Liver (tissue), 9 donors: ENCODE data around the gene RGS1. TPM values are rescaled to one million over a fixed set of nuclear protein-coding genes. Genes with fewer than 3 reads are reported as not detected.

Experiments
- DNase-seq: peaks from one replicate; pipeline ENCODE4 v3.0.0-alpha.2; 2017; ENCODE audit warnings: low spot score
- H3K27ac ChIP-seq, 2 donors: one replicate each; pipeline ENCODE4 v1.7.0; 2013; ENCODE audit warnings: inconsistent platforms in 2 of 2, low read length in 2 of 2, control low read depth in 1 of 2, low read depth in 1 of 2, mild to moderate bottlenecking in 1 of 2
- H3K27me3 ChIP-seq, 4 donors: one replicate each; pipeline versions ENCODE4 v1.6.1 to v1.7.0; 2013; ENCODE audit warnings: low read length in 3 of 4, inconsistent platforms in 1 of 4, mild to moderate bottlenecking in 1 of 4, moderate library complexity in 1 of 4; ENCODE audit not compliant: control insufficient read depth in 4 of 4, insufficient read depth in 4 of 4
- H3K36me3 ChIP-seq, 4 donors: one replicate each; pipeline versions ENCODE4 v1.6.1 to v1.7.0; 2013; ENCODE audit warnings: low read length in 3 of 4, mild to moderate bottlenecking in 3 of 4, low read depth in 1 of 4, moderate library complexity in 1 of 4; ENCODE audit not compliant: control insufficient read depth in 4 of 4, insufficient read depth in 3 of 4
- H3K4me1 ChIP-seq, 4 donors: one replicate each; pipeline versions ENCODE4 v1.6.1 to v1.7.0; 2013; ENCODE audit warnings: low read length in 3 of 4, mild to moderate bottlenecking in 3 of 4, moderate library complexity in 1 of 4; ENCODE audit not compliant: control insufficient read depth in 4 of 4, insufficient read depth in 4 of 4
- H3K4me3 ChIP-seq, 3 donors: one replicate each; pipeline versions ENCODE4 v1.6.1 to v1.7.0; 2013; ENCODE audit warnings: low read length in 3 of 3, control low read depth in 1 of 3, low read depth in 1 of 3, mild to moderate bottlenecking in 1 of 3
- H3K9ac ChIP-seq, 2 donors: one replicate each; pipeline ENCODE4 v1.7.0; 2013; ENCODE audit warnings: low read length in 2 of 2, mild to moderate bottlenecking in 2 of 2, moderate library complexity in 2 of 2, control low read depth in 1 of 2, low read depth in 1 of 2
- H3K9me3 ChIP-seq, 4 donors: one replicate each; pipeline versions ENCODE4 v1.6.1 to v1.7.0; 2013; ENCODE audit warnings: low read length in 3 of 4; ENCODE audit not compliant: control insufficient read depth in 4 of 4
- CTCF ChIP-seq: fragments of 150-350 bp; IDR thresholded peaks from 2 replicates; pipeline ENCODE4 v1.5.1; 2017; ENCODE audit warnings: improper control_type of control experiment, low read depth, low read length; ENCODE audit not compliant: missing input control
- EGR1 ChIP-seq, 2 donors: IDR thresholded peaks; 2 replicates each; pipeline ENCODE4 v1.6.1; 2016 to 2018; ENCODE audit warnings: antibody characterized with exemption in 2 of 2, low read depth in 2 of 2
- FOXA1 ChIP-seq: IDR thresholded peaks from 2 replicates; pipeline ENCODE4 v1.6.1; 2016; ENCODE audit warnings: antibody characterized with exemption
- FOXA2 ChIP-seq: IDR thresholded peaks from 2 replicates; pipeline ENCODE4 v1.6.1; 2016; ENCODE audit warnings: antibody characterized with exemption
- GABPA ChIP-seq, 2 donors: IDR thresholded peaks in 1 of 2; conservative IDR thresholded peaks in 1 of 2; 2 replicates each; pipeline ENCODE4 v1.6.1; 2016; ENCODE audit warnings: antibody characterized with exemption in 2 of 2, mild to moderate bottlenecking in 1 of 2, moderate library complexity in 1 of 2
- HNF4A ChIP-seq, 2 donors: conservative IDR thresholded peaks; 2 replicates each; pipeline ENCODE4 v1.6.1; 2016; ENCODE audit warnings: antibody characterized with exemption in 2 of 2, mild to moderate bottlenecking in 2 of 2
- HNF4G ChIP-seq: IDR thresholded peaks from 2 replicates; pipeline ENCODE4 v1.6.1; 2016; ENCODE audit warnings: antibody characterized with exemption
- JUND ChIP-seq, 2 donors: IDR thresholded peaks; 2 replicates each; pipeline ENCODE4 v1.6.1; 2016; ENCODE audit warnings: antibody characterized with exemption in 2 of 2
- NR2F2 ChIP-seq: IDR thresholded peaks from 2 replicates; pipeline ENCODE4 v1.6.1; 2016; ENCODE audit warnings: antibody characterized with exemption
- RAD21 ChIP-seq, 2 donors: IDR thresholded peaks; 2 replicates each; pipeline ENCODE4 v1.6.1; 2016; ENCODE audit warnings: antibody characterized with exemption in 2 of 2, mild to moderate bottlenecking in 2 of 2
- REST ChIP-seq: IDR thresholded peaks from 2 replicates; pipeline ENCODE4 v1.6.1; 2016; ENCODE audit warnings: antibody characterized with exemption, mild to moderate bottlenecking
- RXRA ChIP-seq, 2 donors: IDR thresholded peaks; 2 replicates each; pipeline ENCODE4 v1.6.1; 2017 to 2018; ENCODE audit warnings: antibody characterized with exemption in 2 of 2, mild to moderate bottlenecking in 1 of 2
- SP1 ChIP-seq: IDR thresholded peaks from 2 replicates; pipeline ENCODE4 v1.6.1; 2018; ENCODE audit warnings: antibody characterized with exemption, mild to moderate bottlenecking
- TAF1 ChIP-seq: conservative IDR thresholded peaks from 2 replicates; pipeline ENCODE4 v1.6.1; 2016; ENCODE audit warnings: antibody characterized with exemption, mild to moderate bottlenecking
- YY1 ChIP-seq: IDR thresholded peaks from 2 replicates; pipeline ENCODE4 v1.6.1; 2016; ENCODE audit warnings: antibody characterized with exemption, mild to moderate bottlenecking
- ZBTB33 ChIP-seq: IDR thresholded peaks from 2 replicates; pipeline ENCODE4 v1.6.1; 2016; ENCODE audit warnings: antibody characterized with exemption
- WGBS: extraction: QIAGEN DNeasy Blood & Tissue Kit; methylation state at CpG from one replicate; pipeline ENCODE4 v1.1.7; 2013; 5-methylcytosine and 5-hydroxymethylcytosine counted together
- polyA plus RNA-seq, 2 donors: library from polyadenylated mRNA; stranded (reverse) in 1 of 2; unstranded in 1 of 2; fragments of 200-250 nt in 1 of 2; fragments of >200 nt in 1 of 2; fragmentation: Nextera tagmentation in 1 of 2; extraction: Ambion mirVana in 1 of 2; gene quantifications; one replicate each; pipeline versions ENCODE4 v1.2.1 to v1.2.3, GENCODE V29; 2013 to 2015
- total RNA-seq, 2 donors: library from RNA; depleted of rRNA; stranded (reverse); fragments of >200 nt; gene quantifications; one replicate each; pipeline ENCODE4 v1.2.3, GENCODE V29; 2014
- TF ChIP-seq, protein P1 (sequence below): IDR thresholded peaks from 2 replicates; pipeline ENCODE4 v1.6.1; 2016; ENCODE audit warnings: antibody characterized with exemption
- TF ChIP-seq, protein P2 (sequence below): IDR thresholded peaks from 2 replicates; pipeline ENCODE4 v1.6.1; 2016; ENCODE audit warnings: antibody characterized with exemption
- donor health status: healthy.
- donor health status: healthy.
- donor health status: healthy.
- donor health status: healthy.
- donor health status: healthy.

The RGS1 gene
- total and polyA plus RNA-seq, 4 donors = 1.8 to 7.7 (median 6.0) TPM

- TF ChIP-seq TAF1 = no peak
Measured at GRCh38 chr1:192568063-192568462, 7.5 kb upstream of the RGS1 start (continued).

DNA sequence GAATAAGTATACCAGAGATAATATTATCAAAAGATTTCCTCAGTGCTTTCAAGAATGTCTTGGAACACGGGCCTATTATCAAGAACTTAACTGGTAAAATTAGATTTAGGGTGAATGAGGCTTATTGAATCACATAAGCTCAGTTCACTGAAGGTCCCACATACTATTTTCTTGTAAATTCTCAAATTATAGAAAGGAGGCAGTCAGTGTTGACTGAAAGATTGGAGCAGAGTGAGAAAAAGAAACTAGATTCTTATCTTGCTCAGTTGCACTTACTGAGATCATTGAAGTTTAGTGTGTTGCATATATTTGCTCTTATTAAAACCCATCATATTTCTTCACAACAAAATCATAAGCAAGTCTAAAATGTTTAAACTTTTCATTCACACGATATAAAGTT lies 3.9 kb upstream of the RGS1 start:
- 88% methylated on average over 2 of the region's 2 CpGs for WGBS
- TF ChIP-seq CTCF (no peak), TAF1 (no peak), HNF4G (no peak), ZBTB33 (no peak), REST (no peak), HNF4A (conservative IDR thresholded peaks at IDR 0.05) (no peak), NR2F2 (no peak), SP1 (no peak), RAD21 (IDR thresholded peaks at IDR 0.05) (no peak), JUND (IDR thresholded peaks at IDR 0.05) (no peak), FOXA1 (no peak), RXRA (IDR thresholded peaks at IDR 0.05) (no peak), GABPA (IDR thresholded peaks at IDR 0.05 in 1 of 2, conservative IDR thresholded peaks at IDR 0.05 in 1 of 2) (no peak), FOXA2 (no peak), YY1 (no peak), EGR1 (IDR thresholded peaks at IDR 0.05; ENCODE audit: low read depth in 2 of 2) (no peak)
- TF ChIP-seq, protein P1, sequence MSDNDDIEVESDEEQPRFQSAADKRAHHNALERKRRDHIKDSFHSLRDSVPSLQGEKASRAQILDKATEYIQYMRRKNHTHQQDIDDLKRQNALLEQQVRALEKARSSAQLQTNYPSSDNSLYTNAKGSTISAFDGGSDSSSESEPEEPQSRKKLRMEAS = no peak
- TF ChIP-seq, protein P2, sequence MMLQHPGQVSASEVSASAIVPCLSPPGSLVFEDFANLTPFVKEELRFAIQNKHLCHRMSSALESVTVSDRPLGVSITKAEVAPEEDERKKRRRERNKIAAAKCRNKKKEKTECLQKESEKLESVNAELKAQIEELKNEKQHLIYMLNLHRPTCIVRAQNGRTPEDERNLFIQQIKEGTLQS = no peak
- H3K4me1 ChIP-seq = no peaks in the 10 kb centered on the region

More for the DNA sequence above, 3.9 kb upstream of the RGS1 start:
- no peaks in the 10 kb centered on the region for H3K9me3 ChIP-seq
- no peaks in the 10 kb centered on the region for H3K27me3 ChIP-seq
- no peak overlapping the region for H3K9ac ChIP-seq
- no peaks in the 10 kb centered on the region for H3K36me3 ChIP-seq
- no peak overlapping the region for H3K4me3 ChIP-seq
- DNase-seq = no peak
- H3K27ac ChIP-seq = no peak overlapping the region
